Loucy (cell line): ENCODE results near the gene OR52N1.

Experiments
- EZH2phosphoT487 ChIP-seq: fragments of 200-600 bp; IDR thresholded peaks from 2 replicates; pipeline ENCODE4 v1.6.1; 2018; ENCODE audit warnings: antibody characterized with exemption, mild to moderate bottlenecking, moderate library complexity, borderline replicate concordance
- TF ChIP-seq, protein P1 (sequence below): fragments of 200-600 bp; sonication (generic); conservative IDR thresholded peaks from 2 replicates; pipeline ENCODE4 v1.5.1; 2014; ENCODE audit warnings: mild to moderate bottlenecking, antibody characterized with exemption, low read length

DNA sequence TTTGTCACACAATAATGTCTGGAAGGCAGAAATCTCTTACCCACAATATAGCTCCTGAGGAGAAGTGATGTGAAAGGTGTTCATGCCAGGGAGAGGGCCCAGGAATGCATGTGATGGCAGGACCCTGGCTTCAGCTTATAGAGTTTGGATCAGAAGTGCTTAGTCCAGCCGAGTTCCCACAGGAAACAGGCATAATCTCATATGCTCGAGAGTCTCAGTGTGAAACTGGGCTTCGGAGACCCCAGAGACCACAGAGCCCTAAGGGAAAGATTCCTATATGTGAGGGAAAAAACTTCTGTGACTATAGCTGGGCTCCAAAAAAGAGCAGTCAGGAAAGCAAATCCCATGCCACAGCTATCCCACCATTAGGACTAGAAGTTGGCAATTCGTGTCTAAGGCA, 7.8 kb downstream of the OR52N1 start, which contains the start of gene OR52N5:
- TF ChIP-seq, protein P1, sequence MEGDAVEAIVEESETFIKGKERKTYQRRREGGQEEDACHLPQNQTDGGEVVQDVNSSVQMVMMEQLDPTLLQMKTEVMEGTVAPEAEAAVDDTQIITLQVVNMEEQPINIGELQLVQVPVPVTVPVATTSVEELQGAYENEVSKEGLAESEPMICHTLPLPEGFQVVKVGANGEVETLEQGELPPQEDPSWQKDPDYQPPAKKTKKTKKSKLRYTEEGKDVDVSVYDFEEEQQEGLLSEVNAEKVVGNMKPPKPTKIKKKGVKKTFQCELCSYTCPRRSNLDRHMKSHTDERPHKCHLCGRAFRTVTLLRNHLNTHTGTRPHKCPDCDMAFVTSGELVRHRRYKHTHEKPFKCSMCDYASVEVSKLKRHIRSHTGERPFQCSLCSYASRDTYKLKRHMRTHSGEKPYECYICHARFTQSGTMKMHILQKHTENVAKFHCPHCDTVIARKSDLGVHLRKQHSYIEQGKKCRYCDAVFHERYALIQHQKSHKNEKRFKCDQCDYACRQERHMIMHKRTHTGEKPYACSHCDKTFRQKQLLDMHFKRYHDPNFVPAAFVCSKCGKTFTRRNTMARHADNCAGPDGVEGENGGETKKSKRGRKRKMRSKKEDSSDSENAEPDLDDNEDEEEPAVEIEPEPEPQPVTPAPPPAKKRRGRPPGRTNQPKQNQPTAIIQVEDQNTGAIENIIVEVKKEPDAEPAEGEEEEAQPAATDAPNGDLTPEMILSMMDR, result no peak
- no peak for TF ChIP-seq EZH2phosphoT487
